ENCODE data around the gene NUMA1.

The NUMA1 gene

DNA sequence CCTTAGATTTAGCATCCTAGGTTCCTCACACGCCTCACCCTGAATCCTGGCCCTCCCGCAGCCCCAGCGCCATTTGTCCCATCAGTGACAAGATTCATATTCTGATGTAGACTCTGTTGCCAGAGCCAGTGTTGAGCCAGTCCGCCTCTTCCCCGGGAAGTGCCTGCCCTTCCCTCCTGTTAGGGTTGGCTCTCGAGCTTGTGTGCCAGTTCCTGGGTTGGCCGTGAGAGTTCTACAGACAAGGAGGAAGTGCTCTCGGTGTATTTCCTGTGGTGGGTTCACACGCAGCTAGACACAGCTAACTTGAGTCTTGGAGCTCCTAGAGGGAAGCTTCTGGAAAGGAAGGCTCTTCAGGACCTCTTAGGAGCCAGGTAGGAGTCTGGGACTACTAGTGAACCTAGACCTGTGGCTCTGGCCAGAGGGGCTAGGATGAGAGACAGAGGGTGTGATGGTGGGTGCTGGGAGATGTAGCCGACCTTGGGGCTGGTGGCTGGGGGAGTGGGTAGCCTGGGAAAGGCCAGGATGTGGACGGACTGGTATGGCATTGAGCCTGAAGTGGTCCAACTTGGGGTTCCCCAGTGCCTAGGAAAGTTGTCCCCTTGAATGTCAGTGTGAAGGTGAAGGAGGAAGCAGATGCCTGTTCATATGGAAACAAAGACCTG lies 81.6 kb downstream of the NUMA1 start, which contains the start of gene IL18BP:
Gene IL18BP, plus strand, starts transcription at position 261 of the 662 bp plus-strand sequence. CDS start 1,076 bp downstream, outside the sequence.
- Histone ChIP-seq H3K27me3 (ENCODE audit: insufficient read depth, low read length, poor library complexity) (no peaks in the 10 kb centered on the region), H2AK5ac (ENCODE audit: low read length) (no peak within 1 kb of the TSS), H3K4me1 (ENCODE audit: control insufficient read depth, low read depth, low read length) (no peaks in the 10 kb centered on the region), H4K8ac (ENCODE audit: low read depth, low read length) (no peak within 1 kb of the TSS), H3K4ac (ENCODE audit: low read depth, low read length) (no peak within 1 kb of the TSS), H3K27ac (ENCODE audit: low read depth, low read length) (no peak within 1 kb of the TSS), H3K36me3 (ENCODE audit: control insufficient read depth, insufficient read depth, low read length) (peaks cover 12% of the 10 kb centered on the region), H3K56ac (ENCODE audit: low read length) (no peak within 1 kb of the TSS), H3K4me3 (ENCODE audit: low read length) (no peak within 1 kb of the TSS), H3K79me2 (ENCODE audit: control insufficient read depth, insufficient read depth, low read length) (no peaks in the 10 kb centered on the region), H4K5ac (ENCODE audit: low read length) (no peak within 1 kb of the TSS), H3K23ac (ENCODE audit: low read length) (no peak within 1 kb of the TSS), H2BK5ac (ENCODE audit: low read length) (no peak within 1 kb of the TSS), H3K18ac (ENCODE audit: low read length) (no peak within 1 kb of the TSS), H3K9ac (ENCODE audit: low read length) (no peak within 1 kb of the TSS), H2BK15ac (replicated peaks; ENCODE audit: low read depth) (no peak within 1 kb of the TSS), H3K4me2 (ENCODE audit: low read length) (no peak within 1 kb of the TSS), H2BK120ac (ENCODE audit: low read depth, low read length) (no peak within 1 kb of the TSS), H3K79me1 (ENCODE audit: low read length) (no peaks in the 10 kb centered on the region)
- DNase-seq: no peak
- WGBS (ENCODE audit: extremely low coverage, insufficient coverage, low lambda C conversion rate): no CpG with 5 or more reads among the region's 11 CpGs

DNA sequence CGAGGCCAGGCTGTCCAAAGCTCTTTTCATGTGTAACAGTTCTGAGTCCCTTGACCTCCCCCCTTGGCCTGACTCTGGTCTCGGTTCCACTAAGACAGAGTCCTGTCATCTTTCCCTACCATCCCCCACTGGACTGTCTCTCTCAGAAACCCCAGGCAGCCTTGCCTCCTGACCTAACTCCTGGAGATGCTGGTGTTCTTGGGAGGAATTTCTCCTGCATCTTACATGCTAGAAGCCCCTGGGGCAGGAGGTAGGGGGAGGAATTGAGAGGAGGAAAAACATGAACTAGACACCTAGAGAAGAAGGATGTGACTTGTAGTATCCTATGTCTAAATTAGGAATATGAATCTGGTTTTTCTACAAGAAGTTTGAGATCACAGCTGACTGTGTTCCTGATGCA lies 82.3 kb downstream of the NUMA1 start:
- WGBS (ENCODE audit: extremely low coverage, insufficient coverage, low lambda C conversion rate): no CpG with 5 or more reads among the region's 2 CpGs
- Histone ChIP-seq H3K18ac (ENCODE audit: low read length) (no peak overlapping the region), H3K27me3 (ENCODE audit: insufficient read depth, low read length, poor library complexity) (no peaks in the 10 kb centered on the region), H3K79me2 (ENCODE audit: control insufficient read depth, insufficient read depth, low read length) (no peaks in the 10 kb centered on the region), H3K4ac (ENCODE audit: low read depth, low read length) (no peak overlapping the region), H2BK15ac (replicated peaks; ENCODE audit: low read depth) (no peak overlapping the region), H2AK5ac (ENCODE audit: low read length) (no peak overlapping the region), H3K4me3 (ENCODE audit: low read length) (no peak overlapping the region), H3K23ac (ENCODE audit: low read length) (no peak overlapping the region), H4K8ac (ENCODE audit: low read depth, low read length) (no peak overlapping the region), H3K9ac (ENCODE audit: low read length) (no peak overlapping the region), H3K4me2 (ENCODE audit: low read length) (no peak overlapping the region), H3K4me1 (ENCODE audit: control insufficient read depth, low read depth, low read length) (no peaks in the 10 kb centered on the region), H2BK5ac (ENCODE audit: low read length) (no peak overlapping the region), H3K79me1 (ENCODE audit: low read length) (no peaks in the 10 kb centered on the region), H4K5ac (ENCODE audit: low read length) (no peak overlapping the region), H3K36me3 (ENCODE audit: control insufficient read depth, insufficient read depth, low read length) (peaks cover 8% of the 10 kb centered on the region), H2BK120ac (ENCODE audit: low read depth, low read length) (no peak overlapping the region), H3K27ac (ENCODE audit: low read depth, low read length) (no peak overlapping the region), H3K56ac (ENCODE audit: low read length) (no peak overlapping the region)
- no peak for DNase-seq

DNA sequence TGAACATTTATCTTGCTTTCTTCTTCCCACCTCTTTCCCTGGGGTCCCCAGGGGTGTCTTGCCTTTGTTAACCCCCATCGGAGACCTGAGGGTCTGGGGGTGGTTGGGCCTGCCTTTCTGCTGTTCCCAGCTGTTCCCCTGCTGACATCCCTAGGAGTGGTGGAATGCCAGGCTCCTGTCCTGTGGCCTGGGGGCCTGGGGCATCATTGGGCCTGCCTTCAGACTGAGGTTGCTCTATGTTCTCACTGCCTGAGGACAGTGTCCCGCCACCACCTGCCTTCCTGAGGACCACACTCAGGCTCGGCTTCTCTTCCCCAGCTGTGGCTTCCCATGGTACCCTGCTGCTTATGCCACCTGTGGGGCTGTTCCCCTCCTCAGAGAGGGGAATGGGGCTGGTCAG lies 82.7 kb downstream of the NUMA1 start:
- WGBS (ENCODE audit: extremely low coverage, insufficient coverage, low lambda C conversion rate): no CpG with 5 or more reads among the region's 3 CpGs
- Histone ChIP-seq H4K8ac (ENCODE audit: low read depth, low read length) (no peak overlapping the region), H3K4me3 (ENCODE audit: low read length) (no peak overlapping the region), H2AK5ac (ENCODE audit: low read length) (no peak overlapping the region), H3K79me1 (ENCODE audit: low read length) (no peaks in the 10 kb centered on the region), H3K18ac (ENCODE audit: low read length) (no peak overlapping the region), H3K9ac (ENCODE audit: low read length) (no peak overlapping the region), H3K27me3 (ENCODE audit: insufficient read depth, low read length, poor library complexity) (no peaks in the 10 kb centered on the region), H2BK5ac (ENCODE audit: low read length) (no peak overlapping the region), H3K79me2 (ENCODE audit: control insufficient read depth, insufficient read depth, low read length) (no peaks in the 10 kb centered on the region), H2BK120ac (ENCODE audit: low read depth, low read length) (no peak overlapping the region), H3K56ac (ENCODE audit: low read length) (no peak overlapping the region), H3K4ac (ENCODE audit: low read depth, low read length) (no peak overlapping the region), H2BK15ac (replicated peaks; ENCODE audit: low read depth) (no peak overlapping the region), H3K36me3 (ENCODE audit: control insufficient read depth, insufficient read depth, low read length) (peaks cover 7% of the 10 kb centered on the region), H3K4me2 (ENCODE audit: low read length) (no peak overlapping the region), H3K4me1 (ENCODE audit: control insufficient read depth, low read depth, low read length) (no peaks in the 10 kb centered on the region), H4K5ac (ENCODE audit: low read length) (no peak overlapping the region), H3K27ac (ENCODE audit: low read depth, low read length) (no peak overlapping the region), H3K23ac (ENCODE audit: low read length) (no peak overlapping the region)
- no peak for DNase-seq

DNA sequence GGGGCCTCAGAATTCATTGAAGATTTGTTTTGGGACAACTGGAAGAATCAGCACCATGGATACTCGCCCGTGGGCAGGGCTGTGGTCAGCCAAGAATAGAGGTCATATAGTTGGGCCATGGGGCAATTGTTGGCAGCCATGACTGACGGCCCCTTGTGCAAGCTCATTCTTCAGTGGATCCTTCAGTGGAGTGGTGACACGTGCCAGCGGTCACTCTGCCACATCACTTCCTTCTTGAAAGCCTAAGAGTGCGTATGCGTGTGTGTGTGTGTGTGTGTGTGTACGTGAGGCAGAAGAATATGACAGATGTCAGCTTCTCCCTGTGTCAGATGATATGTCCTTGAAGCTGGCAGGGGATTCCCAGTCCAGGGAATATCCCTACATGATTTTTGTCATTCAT lies 83.4 kb downstream of the NUMA1 start:
- no peaks in the 10 kb centered on the region for H3K4me1 ChIP-seq (ENCODE audit: control insufficient read depth, low read depth, low read length)
- H3K18ac ChIP-seq (ENCODE audit: low read length): no peak overlapping the region
- H3K36me3 ChIP-seq (ENCODE audit: control insufficient read depth, insufficient read depth, low read length): peaks cover 3% of the 10 kb centered on the region
- no peak for DNase-seq
- WGBS (ENCODE audit: extremely low coverage, insufficient coverage, low lambda C conversion rate): no CpG with 5 or more reads among the region's 8 CpGs
- H4K5ac ChIP-seq (ENCODE audit: low read length): no peak overlapping the region
- H3K4me3 ChIP-seq (ENCODE audit: low read length): no peak overlapping the region
- H3K4ac ChIP-seq (ENCODE audit: low read depth, low read length): no peak overlapping the region
- no peaks in the 10 kb centered on the region for H3K79me2 ChIP-seq (ENCODE audit: control insufficient read depth, insufficient read depth, low read length)
- no peaks in the 10 kb centered on the region for H3K27me3 ChIP-seq (ENCODE audit: insufficient read depth, low read length, poor library complexity)
- H3K4me2 ChIP-seq (ENCODE audit: low read length): no peak overlapping the region
- H2BK5ac ChIP-seq (ENCODE audit: low read length): no peak overlapping the region
- H2BK15ac ChIP-seq (replicated peaks; ENCODE audit: low read depth): no peak overlapping the region
- no peak overlapping the region for H3K56ac ChIP-seq (ENCODE audit: low read length)
- no peak overlapping the region for H3K27ac ChIP-seq (ENCODE audit: low read depth, low read length)
- no peak overlapping the region for H4K8ac ChIP-seq (ENCODE audit: low read depth, low read length)
- no peaks in the 10 kb centered on the region for H3K79me1 ChIP-seq (ENCODE audit: low read length)
- H3K9ac ChIP-seq (ENCODE audit: low read length): no peak overlapping the region
- H2BK120ac ChIP-seq (ENCODE audit: low read depth, low read length): no peak overlapping the region
- no peak overlapping the region for H2AK5ac ChIP-seq (ENCODE audit: low read length)
- no peak overlapping the region for H3K23ac ChIP-seq (ENCODE audit: low read length)

DNA sequence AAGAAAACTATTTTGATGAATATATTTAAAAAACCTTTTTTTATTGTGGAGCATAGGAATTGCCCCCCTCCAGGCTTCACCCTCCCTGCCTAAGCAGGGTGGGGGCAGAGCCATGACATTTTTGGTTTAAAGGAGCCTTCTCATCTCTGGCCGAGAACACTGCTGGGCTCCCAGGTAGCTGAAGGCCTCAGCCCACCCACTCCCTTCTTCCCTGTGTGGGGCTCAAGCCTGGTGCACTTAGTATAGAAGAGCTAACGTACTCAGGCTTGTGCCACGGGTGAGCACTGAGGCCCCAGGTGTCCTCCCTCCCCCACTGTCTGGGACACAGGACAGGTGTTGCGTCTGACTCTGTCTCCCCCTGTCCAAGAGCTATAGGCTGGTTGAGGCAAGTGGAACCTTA lies 83.8 kb downstream of the NUMA1 start:
- Histone ChIP-seq H4K5ac (ENCODE audit: low read length) (no peak overlapping the region), H3K4ac (ENCODE audit: low read depth, low read length) (no peak overlapping the region), H2BK120ac (ENCODE audit: low read depth, low read length) (no peak overlapping the region), H3K79me1 (ENCODE audit: low read length) (no peaks in the 10 kb centered on the region), H3K56ac (ENCODE audit: low read length) (no peak overlapping the region), H3K27ac (ENCODE audit: low read depth, low read length) (no peak overlapping the region), H3K4me2 (ENCODE audit: low read length) (no peak overlapping the region), H3K27me3 (ENCODE audit: insufficient read depth, low read length, poor library complexity) (no peaks in the 10 kb centered on the region), H3K18ac (ENCODE audit: low read length) (no peak overlapping the region), H3K36me3 (ENCODE audit: control insufficient read depth, insufficient read depth, low read length) (peaks cover 3% of the 10 kb centered on the region), H3K4me1 (ENCODE audit: control insufficient read depth, low read depth, low read length) (no peaks in the 10 kb centered on the region), H2AK5ac (ENCODE audit: low read length) (no peak overlapping the region), H3K9ac (ENCODE audit: low read length) (no peak overlapping the region), H2BK15ac (replicated peaks; ENCODE audit: low read depth) (no peak overlapping the region), H3K23ac (ENCODE audit: low read length) (no peak overlapping the region), H3K4me3 (ENCODE audit: low read length) (no peak overlapping the region), H4K8ac (ENCODE audit: low read depth, low read length) (no peak overlapping the region), H3K79me2 (ENCODE audit: control insufficient read depth, insufficient read depth, low read length) (no peaks in the 10 kb centered on the region), H2BK5ac (ENCODE audit: low read length) (no peak overlapping the region)
- no CpG with 5 or more reads among the region's 4 CpGs for WGBS (ENCODE audit: extremely low coverage, insufficient coverage, low lambda C conversion rate)
- no peak for DNase-seq

DNA sequence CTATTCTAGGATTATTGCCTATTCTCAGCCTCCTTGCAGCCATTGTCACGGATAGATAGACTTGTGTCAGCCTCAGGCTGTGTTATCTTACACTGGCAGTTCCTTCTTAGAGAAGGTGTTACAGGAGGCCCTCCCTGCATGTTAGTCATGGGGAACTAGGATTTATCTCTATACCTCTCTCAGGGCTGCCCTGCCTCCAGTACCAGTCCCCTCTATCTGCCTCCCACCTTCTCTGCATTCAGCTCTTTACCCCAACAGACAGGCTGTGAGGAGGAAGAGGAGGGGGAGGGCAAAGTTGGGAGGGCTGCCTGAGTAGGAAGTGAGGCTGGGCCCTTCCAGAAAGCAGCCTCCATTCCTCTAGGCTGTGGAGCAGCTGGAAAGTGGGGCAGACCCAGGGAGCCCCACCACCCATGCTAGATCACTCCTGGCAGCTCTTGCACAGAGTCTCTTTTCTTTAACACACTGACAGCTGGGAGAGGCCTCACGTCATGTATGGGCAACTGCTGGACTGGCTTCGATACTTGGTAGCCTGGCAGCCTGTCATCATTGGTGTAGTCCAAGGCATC lies 84.5 kb downstream of the NUMA1 start:
- WGBS (ENCODE audit: extremely low coverage, insufficient coverage, low lambda C conversion rate): no CpG with 5 or more reads among the region's 3 CpGs
- H3K79me2 ChIP-seq (ENCODE audit: control insufficient read depth, insufficient read depth, low read length): no peaks in the 10 kb centered on the region
- H3K4ac ChIP-seq (ENCODE audit: low read depth, low read length): no peak overlapping the region
- H4K5ac ChIP-seq (ENCODE audit: low read length): no peak overlapping the region
- H3K23ac ChIP-seq (ENCODE audit: low read length): no peak overlapping the region
- no peaks in the 10 kb centered on the region for H3K4me1 ChIP-seq (ENCODE audit: control insufficient read depth, low read depth, low read length)
- H3K4me3 ChIP-seq (ENCODE audit: low read length): no peak overlapping the region
- H2AK5ac ChIP-seq (ENCODE audit: low read length): no peak overlapping the region
- no peaks in the 10 kb centered on the region for H3K79me1 ChIP-seq (ENCODE audit: low read length)
- no peak overlapping the region for H3K18ac ChIP-seq (ENCODE audit: low read length)
- no peak overlapping the region for H2BK5ac ChIP-seq (ENCODE audit: low read length)
- peaks cover 1% of the 10 kb centered on the region for H3K36me3 ChIP-seq (ENCODE audit: control insufficient read depth, insufficient read depth, low read length)
- no peak overlapping the region for H3K9ac ChIP-seq (ENCODE audit: low read length)
- H4K8ac ChIP-seq (ENCODE audit: low read depth, low read length): no peak overlapping the region
- no peak overlapping the region for H2BK15ac ChIP-seq (replicated peaks; ENCODE audit: low read depth)
- no peak overlapping the region for H3K4me2 ChIP-seq (ENCODE audit: low read length)
- DNase-seq: peak; percentile 43
- no peaks in the 10 kb centered on the region for H3K27me3 ChIP-seq (ENCODE audit: insufficient read depth, low read length, poor library complexity)
- no peak overlapping the region for H3K27ac ChIP-seq (ENCODE audit: low read depth, low read length)
- H3K56ac ChIP-seq (ENCODE audit: low read length): no peak overlapping the region
- H2BK120ac ChIP-seq (ENCODE audit: low read depth, low read length): no peak overlapping the region

Measured in mesendoderm (in vitro differentiated cells).